IPS-NIHi11 (cell line): Measurements from ENCODE around the gene C5AR1.
"Not testable (repeated sequence)": the region's sequence is repeated elsewhere in the genome, so short reads cannot be mapped to it uniquely, and the experiment has no call there.

Source experiments
- DNase-seq: peaks from one replicate; pipeline ENCODE4 v3.0.0; 2012; ENCODE audit warnings: mixed read lengths, low spot score

The C5AR1 gene

GRCh38 chr19:47331931-47332547 is 22.4 kb downstream of the C5AR1 start, which contains the start of gene C5AR2:
Gene C5AR2 (plus strand): TSS chr19:47332175. CDS start chr19:47340800, 8,625 bp downstream.
- no peak for DNase-seq

GRCh38 chr19:47336765-47337718 is 27.4 kb downstream of the C5AR1 start:
- DNase-seq = not testable (repeated sequence)

GRCh38 chr19:47339196-47339880 is 29.7 kb downstream of the C5AR1 start:
- no peak for DNase-seq

- no peak for DNase-seq
These were observed 31.0 kb downstream of the C5AR1 start for GRCh38 chr19:47340477-47341208.

- DNase-seq = no peak
These were observed 32.1 kb downstream of the C5AR1 start for GRCh38 chr19:47341734-47342133.

GRCh38 chr19:47343194-47343802 is 33.6 kb downstream of the C5AR1 start:
- no peak for DNase-seq

GRCh38 chr19:47344425-47344824 is 34.8 kb downstream of the C5AR1 start:
- DNase-seq = no peak

GRCh38 chr19:47346024-47346423 is 36.4 kb downstream of the C5AR1 start:
- DNase-seq = not testable (repeated sequence)

GRCh38 chr19:47348819-47349795 is 39.4 kb downstream of the C5AR1 start, which contains the start of gene DHX34:
Gene DHX34 (plus strand): TSS chr19:47349315. CDS start chr19:47353031, 3,716 bp downstream.
- DNase-seq = peak; percentile 100

GRCh38 chr19:47350630-47351029 is 41.0 kb downstream of the C5AR1 start:
- DNase-seq = no peak

- peak; percentile 82 for DNase-seq
These were observed 41.9 kb downstream of the C5AR1 start for GRCh38 chr19:47351548-47351947.

GRCh38 chr19:47352095-47352494 is 42.4 kb downstream of the C5AR1 start:
- no peak for DNase-seq

GRCh38 chr19:47353307-47353712 is 43.6 kb downstream of the C5AR1 start:
- peak; percentile 30 for DNase-seq

- DNase-seq = no peak
These were observed 47.2 kb downstream of the C5AR1 start for GRCh38 chr19:47356900-47357299.

GRCh38 chr19:47357788-47358680 is 48.4 kb downstream of the C5AR1 start:
- no peak for DNase-seq

- no peak for DNase-seq
These were observed 49.3 kb downstream of the C5AR1 start for GRCh38 chr19:47358936-47359335.

GRCh38 chr19:47362321-47362720 is 52.7 kb downstream of the C5AR1 start:
- no peak for DNase-seq

- no peak for DNase-seq
These were observed 54.3 kb downstream of the C5AR1 start for GRCh38 chr19:47363758-47364531.
